GM21825 (cell line): ENCODE measurements around the gene MEIOC.
"Not testable (repeated sequence)": the region's sequence is repeated elsewhere in the genome, so short reads cannot be mapped to it uniquely, and the experiment has no call there.

Experiments
- ATAC-seq: cut with Tn5 transposase; IDR thresholded peaks from one replicate; pipeline ENCODE4 v1.9.1; 2021; ENCODE audit warnings: mild to moderate bottlenecking, moderate library complexity; ENCODE audit not compliant: unreplicated experiment

Gene MEIOC

GRCh38 chr17:44646280-44646679 is 10.0 kb upstream of the MEIOC start:
- ATAC-seq: no peak

- no peak for ATAC-seq
These were observed 8.5 kb upstream of the MEIOC start for GRCh38 chr17:44647736-44648135.

GRCh38 chr17:44648963-44649362 is 7.3 kb upstream of the MEIOC start:
- no peak for ATAC-seq

- ATAC-seq: no peak
These were observed 5.0 kb upstream of the MEIOC start for GRCh38 chr17:44651228-44651627.

GRCh38 chr17:44652727-44653126 is 3.5 kb upstream of the MEIOC start:
- no peak for ATAC-seq

- ATAC-seq: no peak
These were observed 2.9 kb upstream of the MEIOC start for GRCh38 chr17:44653384-44653783.

GRCh38 chr17:44653954-44654353 is 2.3 kb upstream of the MEIOC start:
- no peak for ATAC-seq

GRCh38 chr17:44661835-44662234 is 5.6 kb downstream of the MEIOC start:
- ATAC-seq: no peak

- no peak for ATAC-seq
These were observed 6.8 kb downstream of the MEIOC start for GRCh38 chr17:44663095-44663494.

GRCh38 chr17:44664867-44665266 is 8.6 kb downstream of the MEIOC start:
- ATAC-seq: no peak

GRCh38 chr17:44666006-44666405 is 9.7 kb downstream of the MEIOC start:
- no peak for ATAC-seq

GRCh38 chr17:44672479-44673093 is 16.3 kb downstream of the MEIOC start:
- no peak for ATAC-seq

GRCh38 chr17:44673893-44674292 is 17.6 kb downstream of the MEIOC start:
- ATAC-seq: no peak

- no peak for ATAC-seq
These were observed 20.9 kb downstream of the MEIOC start for GRCh38 chr17:44677136-44677535.

- not testable (repeated sequence) for ATAC-seq
These were observed 27.0 kb downstream of the MEIOC start for GRCh38 chr17:44683303-44683702.

GRCh38 chr17:44687756-44688155 is 31.5 kb downstream of the MEIOC start:
- ATAC-seq: no peak

GRCh38 chr17:44688200-44688599 is 31.9 kb downstream of the MEIOC start:
- ATAC-seq: no peak

- peak; percentile 16 for ATAC-seq
These were observed 32.6 kb downstream of the MEIOC start for GRCh38 chr17:44688675-44689476.

GRCh38 chr17:44689477-44690217 is 33.4 kb downstream of the MEIOC start, which contains the start of gene CCDC43:
Gene CCDC43 (minus strand): TSS chr17:44689776. CDS start chr17:44689753, 23 bp downstream.
- ATAC-seq: peak; percentile 81

GRCh38 chr17:44690746-44691306 is 34.6 kb downstream of the MEIOC start:
- ATAC-seq: not testable (repeated sequence)

- no peak for ATAC-seq
These were observed 37.3 kb downstream of the MEIOC start for GRCh38 chr17:44693609-44694008.
